ENCODE data around the gene LOXL1. TPM values are rescaled to one million over a fixed set of nuclear protein-coding genes. Genes with fewer than 3 reads are reported as not detected.

LOXL1 gene
- total and polyA plus RNA-seq, 2 of the 13 experiments (the other 11 are each of a cell fraction or from before 2014, with no cell fraction given) = 0.51 to 1.3 TPM

DNA sequence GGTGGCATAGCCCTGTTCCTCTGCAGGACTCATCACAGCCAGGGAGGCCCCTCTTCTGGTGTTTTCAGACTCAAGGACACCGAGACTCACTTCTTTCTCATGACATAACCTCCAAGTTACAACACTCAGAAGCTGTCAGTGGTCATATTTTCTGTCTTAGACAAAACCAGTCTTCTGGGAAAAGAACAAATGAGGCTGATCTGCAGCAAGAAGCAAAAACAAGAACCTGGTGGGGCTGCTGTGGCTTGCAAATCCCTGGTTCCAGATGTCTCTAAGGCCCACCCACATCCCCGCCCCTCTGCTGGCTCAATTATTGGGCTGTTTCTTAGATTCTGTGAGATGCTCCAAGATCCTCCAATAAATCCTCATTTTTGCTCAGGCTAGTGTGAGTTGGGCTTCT, 16.6 kb upstream of the LOXL1 start:
- Histone ChIP-seq H3K9ac (ENCODE audit: insufficient read depth, low read depth, low read length) (no peak overlapping the region), H3K4me1 (ENCODE audit: insufficient read depth, low read length) (peaks cover 6% of the 10 kb centered on the region; the same call in 1 of the 2 replicates), H3K27ac (ENCODE audit: extremely low read length, insufficient read depth, low read length) (no peak overlapping the region), H2AFZ (ENCODE audit: low read length) (no peak overlapping the region), H3K4me3 (replicated peaks in 1 of 3; ENCODE audit: insufficient read depth in 1 of 3, low read depth in 2 of 3, low read length in 3 of 3) (no peak overlapping the region), H4K20me1 (ENCODE audit: insufficient read depth, low read length) (no peaks in the 10 kb centered on the region), H3K27me3 (ENCODE audit: control insufficient read depth in 1 of 2, insufficient read depth in 2 of 2, low read length in 2 of 2) (no peaks in the 10 kb centered on the region; a peak in 3 of 5 replicates), H3K9me3 (ENCODE audit: low read length) (no peaks in the 10 kb centered on the region), H3K79me2 (ENCODE audit: insufficient read depth, low read length) (no peaks in the 10 kb centered on the region), H3K36me3 (replicated peaks in 1 of 2; ENCODE audit: control insufficient read depth in 1 of 2, insufficient read depth in 2 of 2, low read length in 2 of 2) (no peaks in the 10 kb centered on the region), H3K4me2 (ENCODE audit: low read depth, low read length) (no peak overlapping the region)
- WGBS (ENCODE audit: low lambda C conversion rate) = 13% methylated on average over 2 of the region's 2 CpGs
- FAIRE-seq (no peak), ATAC-seq (no peak), DNase-seq (ENCODE audit: low spot score) (no peak)
- intact Hi-C loops (cut with micrococcal nuclease; ENCODE audit: unreplicated experiment) = no loop called here
- in situ Hi-C loops (cut with HindIII; ENCODE audit: extremely low pct_ligation_motif_present, low pct_unique_long_range_greater_than_20kb) = loop anchor here (5.0 kb wide), 1 partner anchor 37 kb away; the partner anchor contains the start of gene TBC1D21
- CTCF ChIA-PET (ENCODE audit: low intra/inter-chr PET ratio, low total read pairs) = no interaction called here
- no TSS peak for BruUV-seq (replicated peaks)
- POLR2A ChIA-PET = no interaction called here
- no peak for TF ChIP-seq KDM3A (CRISPR knock-in tag; IDR thresholded peaks at IDR 0.05; ENCODE audit: low read depth)
- TF ChIP-seq ZNF484 (CRISPR knock-in tag; IDR thresholded peaks at IDR 0.05; ENCODE audit: borderline replicate concordance, low read depth) = no peak
- no peak for TF ChIP-seq ISL2 (CRISPR knock-in tag; IDR thresholded peaks at IDR 0.05)
- TF ChIP-seq AGO2 (optimal IDR thresholded peaks at IDR 0.05; ENCODE audit: low read depth, low read length) = no peak
- TF ChIP-seq ZNF704 (CRISPR knock-in tag; IDR thresholded peaks at IDR 0.05; ENCODE audit: borderline replicate concordance) = no peak
- TF ChIP-seq ZNF577 (CRISPR knock-in tag; IDR thresholded peaks at IDR 0.05; ENCODE audit: borderline replicate concordance, low read depth) = no peak
- TF ChIP-seq ZNF17 (CRISPR knock-in tag; IDR thresholded peaks at IDR 0.05) = no peak
- no peak for TF ChIP-seq ZGPAT (CRISPR knock-in tag; IDR thresholded peaks at IDR 0.05)
- TF ChIP-seq CEBPG (CRISPR knock-in tag; IDR thresholded peaks at IDR 0.05) = no peak
- TF ChIP-seq CC2D1A (CRISPR knock-in tag; IDR thresholded peaks at IDR 0.05) = no peak
- TF ChIP-seq MIXL1 (CRISPR knock-in tag; IDR thresholded peaks at IDR 0.05) = no peak
- no peak for TF ChIP-seq ZBED4 (CRISPR knock-in tag; IDR thresholded peaks at IDR 0.05; ENCODE audit: borderline replicate concordance)
- no peak for TF ChIP-seq ZNF510 (CRISPR knock-in tag; IDR thresholded peaks at IDR 0.05; ENCODE audit: low read depth)
- TF ChIP-seq, protein P1, sequence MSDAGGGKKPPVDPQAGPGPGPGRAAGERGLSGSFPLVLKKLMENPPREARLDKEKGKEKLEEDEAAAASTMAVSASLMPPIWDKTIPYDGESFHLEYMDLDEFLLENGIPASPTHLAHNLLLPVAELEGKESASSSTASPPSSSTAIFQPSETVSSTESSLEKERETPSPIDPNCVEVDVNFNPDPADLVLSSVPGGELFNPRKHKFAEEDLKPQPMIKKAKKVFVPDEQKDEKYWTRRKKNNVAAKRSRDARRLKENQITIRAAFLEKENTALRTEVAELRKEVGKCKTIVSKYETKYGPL (CRISPR knock-in tag; IDR thresholded peaks at IDR 0.05) = no peak
- no peak for TF ChIP-seq KLF15 (CRISPR knock-in tag; IDR thresholded peaks at IDR 0.05; ENCODE audit: borderline replicate concordance)
- TF ChIP-seq HMG20A (CRISPR knock-in tag; IDR thresholded peaks at IDR 0.05; ENCODE audit: borderline replicate concordance) = no peak
- no peak for TF ChIP-seq ZNF496 (CRISPR knock-in tag; IDR thresholded peaks at IDR 0.05; ENCODE audit: insufficient replicate concordance)
- TF ChIP-seq ZNF615 (CRISPR knock-in tag; IDR thresholded peaks at IDR 0.05; ENCODE audit: borderline replicate concordance) = no peak
- TF ChIP-seq ZNF138 (CRISPR knock-in tag; IDR thresholded peaks at IDR 0.05; ENCODE audit: low read depth) = no peak
